ENCODE data around the gene RSRC1. TPM values are rescaled to one million over a fixed set of nuclear protein-coding genes. Genes with fewer than 3 reads are reported as not detected.
"Not testable (repeated sequence)": the region's sequence is repeated elsewhere in the genome, so short reads cannot be mapped to it uniquely, and the experiment has no call there.

Gene RSRC1
- 10 to 100 TPM; 37.4 to 41.0 TPM for total RNA-seq
- long read RNA-seq, donor 1, partial matches to known transcripts: 0 of 8 reads
- long read RNA-seq, donor 1, other reads (novel, unspliced or antisense): 6 of 8 reads
- long read RNA-seq, donor 2, partial matches to known transcripts: 2 of 14 reads
- long read RNA-seq, donor 2, other reads (novel, unspliced or antisense): 5 of 14 reads

GRCh38 chr3:158109804-158110657 lies at the start of gene RSRC1:
RSRC1 (plus strand) TSS chr3:158110089; CDS start chr3:158122105, 12,016 bp downstream.
- peak; percentile 95 for DNase-seq (ENCODE audit: low spot score)
- intact Hi-C loops (cut with DNase I): no loop called here

GRCh38 chr3:158065574-158065973 lies 44.3 kb upstream of the RSRC1 start:
- intact Hi-C loops (cut with DNase I); DNase-seq (ENCODE audit: low spot score): not testable (repeated sequence)

GRCh38 chr3:158072790-158073189 lies 37.1 kb upstream of the RSRC1 start:
- intact Hi-C loops (cut with DNase I): no loop called here
- no peak for DNase-seq (ENCODE audit: low spot score)

- intact Hi-C loops (cut with DNase I): no loop called here
- DNase-seq (ENCODE audit: low spot score): no peak
Measured at GRCh38 chr3:158074591-158074990, 35.3 kb upstream of the RSRC1 start.

- intact Hi-C loops (cut with DNase I): no loop called here
- no peak for DNase-seq (ENCODE audit: low spot score)
Measured at GRCh38 chr3:158079599-158079998, 30.3 kb upstream of the RSRC1 start.

- no peak for DNase-seq (ENCODE audit: low spot score)
- intact Hi-C loops (cut with DNase I): no loop called here
Measured at GRCh38 chr3:158084651-158085050, 25.2 kb upstream of the RSRC1 start.

- intact Hi-C loops (cut with DNase I): no loop called here
Measured at GRCh38 chr3:158085358-158085757, 24.5 kb upstream of the RSRC1 start.

GRCh38 chr3:158085931-158086330 lies 24.0 kb upstream of the RSRC1 start:
- intact Hi-C loops (cut with DNase I): no loop called here
- no peak for DNase-seq (ENCODE audit: low spot score)

More at GRCh38 chr3:158085358-158085757, 24.5 kb upstream of the RSRC1 start:
- DNase-seq (ENCODE audit: low spot score): no peak

- no peak for DNase-seq (ENCODE audit: low spot score)
- intact Hi-C loops (cut with DNase I): no loop called here
Measured at GRCh38 chr3:158086361-158086760, 23.5 kb upstream of the RSRC1 start.

- no peak for DNase-seq (ENCODE audit: low spot score)
- intact Hi-C loops (cut with DNase I): no loop called here
Measured at GRCh38 chr3:158086776-158087175, 23.1 kb upstream of the RSRC1 start.

- no peak for DNase-seq (ENCODE audit: low spot score)
- intact Hi-C loops (cut with DNase I): no loop called here
Measured at GRCh38 chr3:158091531-158091930, 18.4 kb upstream of the RSRC1 start.

- intact Hi-C loops (cut with DNase I): no loop called here
- no peak for DNase-seq (ENCODE audit: low spot score)
Measured at GRCh38 chr3:158093526-158093925, 16.4 kb upstream of the RSRC1 start.

- intact Hi-C loops (cut with DNase I): no loop called here
- DNase-seq (ENCODE audit: low spot score): no peak
Measured at GRCh38 chr3:158094235-158095110, 15.4 kb upstream of the RSRC1 start.

- intact Hi-C loops (cut with DNase I): no loop called here
- no peak for DNase-seq (ENCODE audit: low spot score)
Measured at GRCh38 chr3:158095111-158095813, 14.6 kb upstream of the RSRC1 start.

- DNase-seq (ENCODE audit: low spot score): no peak
- intact Hi-C loops (cut with DNase I): no loop called here
Measured at GRCh38 chr3:158095814-158096704, 13.8 kb upstream of the RSRC1 start.

GRCh38 chr3:158097081-158097592 lies 12.8 kb upstream of the RSRC1 start:
- intact Hi-C loops (cut with DNase I): no loop called here
- DNase-seq (ENCODE audit: low spot score): no peak

- DNase-seq (ENCODE audit: low spot score): peak; percentile 86
- intact Hi-C loops (cut with DNase I): no loop called here
Measured at GRCh38 chr3:158097593-158098308, 12.1 kb upstream of the RSRC1 start.

- intact Hi-C loops (cut with DNase I): no loop called here
- DNase-seq (ENCODE audit: low spot score): no peak
Measured at GRCh38 chr3:158098309-158098639, 11.6 kb upstream of the RSRC1 start.
